Smooth muscle cell (in vitro differentiated cells): Measurements from ENCODE around the gene DEAF1. TPM values are rescaled to one million over a fixed set of nuclear protein-coding genes. Genes with fewer than 3 reads are reported as not detected.
"Not testable (repeated sequence)": the region's sequence is repeated elsewhere in the genome, so short reads cannot be mapped to it uniquely, and the experiment has no call there.

Experiments used
- DNase-seq: peaks from one replicate; lab custom pipeline; 2025; ENCODE audit not compliant: unreplicated experiment; lab: John Stamatoyannopoulos, UW
- H2AFZ ChIP-seq: fragments of 200-600 bp; sonication (generic); 2 replicates; pipeline ENCODE4 v1.6.0; 2016; ENCODE audit warnings: antibody characterized with exemption, low read depth, mild to moderate bottlenecking
- H3F3A ChIP-seq: fragments of 200-600 bp; sonication (generic); 2 replicates; pipeline ENCODE4 v1.6.0; 2017; ENCODE audit warnings: antibody characterized with exemption, low read depth
- H3K27ac ChIP-seq: fragments of 200-600 bp; sonication (generic); 2 replicates; pipeline ENCODE4 v1.5.1; 2016; ENCODE audit warnings: low read depth, mild to moderate bottlenecking
- H3K27me3 ChIP-seq: fragments of 200-600 bp; sonication (generic); 2 replicates; pipeline ENCODE4 v1.6.1; 2016; ENCODE audit warnings: low read depth, mild to moderate bottlenecking
- H3K36me3 ChIP-seq: fragments of 200-600 bp; sonication (generic); 2 replicates; pipeline ENCODE4 v1.5.1; 2016; ENCODE audit warnings: low read depth
- H3K4me1 ChIP-seq: fragments of 200-600 bp; sonication (generic); 2 replicates; pipeline ENCODE4 v1.5.1; 2016; ENCODE audit warnings: low read depth
- H3K4me2 ChIP-seq: fragments of 200-600 bp; sonication (generic); 2 replicates; pipeline ENCODE4 v1.6.0; 2016; ENCODE audit warnings: mild to moderate bottlenecking
- H3K4me3 ChIP-seq: fragments of 200-600 bp; sonication (generic); 2 replicates; pipeline ENCODE4 v1.5.1; 2016; ENCODE audit warnings: mild to moderate bottlenecking
- H3K79me2 ChIP-seq: fragments of 200-600 bp; sonication (generic); 2 replicates; pipeline ENCODE4 v1.6.0; 2016; ENCODE audit warnings: low read depth, mild to moderate bottlenecking
- H3K9ac ChIP-seq: fragments of 200-600 bp; sonication (generic); 2 replicates; pipeline ENCODE4 v1.6.0; 2016; ENCODE audit warnings: low read depth
- H3K9me3 ChIP-seq: fragments of 200-600 bp; sonication (generic); replicated peaks from 2 replicates; pipeline ENCODE4 v1.5.1; 2016; ENCODE audit warnings: low read depth
- H4K20me1 ChIP-seq: fragments of 200-600 bp; sonication (generic); 2 replicates; pipeline ENCODE4 v1.6.0; 2016; ENCODE audit warnings: low read depth
- WGBS: methylation state at CpG from one replicate; pipeline ENCODE4 v1.1.7; 2016; ENCODE audit warnings: low lambda C conversion rate; 5-methylcytosine and 5-hydroxymethylcytosine counted together
- polyA plus RNA-seq: library from polyadenylated mRNA; unstranded; fragments of >200 nt; fragmentation: Nextera tagmentation; extraction: Ambion mirVana; gene quantifications from 2 replicates; pipeline ENCODE4 v1.2.1, GENCODE V29; 2016
- total RNA-seq: library from RNA; depleted of rRNA; stranded (reverse); fragments of >200 nt; gene quantifications from 2 replicates; pipeline ENCODE4 v1.2.3, GENCODE V29; 2014
- TF ChIP-seq, protein P1 (sequence below): fragments of 200-600 bp; sonication (generic); IDR thresholded peaks from 2 replicates; pipeline ENCODE4 v1.5.1; 2017; ENCODE audit warnings: borderline replicate concordance, mild to moderate bottlenecking, antibody characterized with exemption; ENCODE audit not compliant: insufficient read depth, poor library complexity, severe bottlenecking

Gene DEAF1
- total and polyA plus RNA-seq, 2 experiments from 2014 or later = 18.7 to 39.2 TPM

DNA sequence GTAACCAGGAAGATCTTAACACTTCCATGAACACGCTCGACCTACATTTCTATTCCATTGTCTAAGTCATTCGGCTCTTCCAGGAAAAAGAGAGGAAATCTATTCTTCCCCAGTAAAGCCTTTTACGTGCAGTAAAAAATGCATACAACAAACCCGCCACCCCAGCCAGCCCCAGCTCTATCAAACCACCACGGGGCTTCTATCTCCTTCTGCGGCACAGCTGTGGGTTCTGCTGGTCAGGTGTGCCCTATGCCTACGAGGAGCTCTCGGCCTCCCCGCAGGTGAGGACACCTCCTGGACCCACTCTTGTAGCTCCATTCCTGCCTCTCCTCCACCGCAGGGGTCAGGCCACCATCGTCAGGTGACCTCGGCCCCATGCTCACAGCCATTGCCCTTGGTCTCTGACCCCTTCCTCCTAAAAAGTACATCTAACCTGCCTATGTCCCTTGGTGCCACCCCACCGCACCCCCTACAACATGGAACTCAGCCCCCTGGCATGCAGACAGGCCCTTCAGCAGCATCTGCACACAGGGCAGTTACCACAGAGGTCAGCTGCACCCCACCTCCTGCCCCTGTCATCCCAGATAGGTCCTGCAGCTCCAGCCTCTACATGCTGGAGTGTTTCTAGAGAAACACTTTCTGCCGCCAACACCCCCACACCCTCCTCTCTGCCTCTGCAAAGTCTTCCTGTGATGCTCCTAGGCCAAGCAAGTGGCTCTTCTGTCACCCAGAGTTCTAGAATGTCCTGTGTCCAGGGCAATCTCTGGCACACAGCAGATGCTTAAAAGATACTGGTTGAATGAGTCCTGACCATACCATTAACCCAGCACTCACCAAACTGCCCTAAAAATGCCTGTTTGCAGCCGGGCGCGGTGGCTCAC is 3.1 kb downstream of the DEAF1 start:
- DNase-seq = no peak
- H3K9me3 ChIP-seq = no peaks in the 10 kb centered on the region
- no peak overlapping the region for H3K4me3 ChIP-seq
- peaks cover 22% of the 10 kb centered on the region for H3K79me2 ChIP-seq
- peaks cover 10% of the 10 kb centered on the region for H3F3A ChIP-seq
- TF ChIP-seq, protein P1, sequence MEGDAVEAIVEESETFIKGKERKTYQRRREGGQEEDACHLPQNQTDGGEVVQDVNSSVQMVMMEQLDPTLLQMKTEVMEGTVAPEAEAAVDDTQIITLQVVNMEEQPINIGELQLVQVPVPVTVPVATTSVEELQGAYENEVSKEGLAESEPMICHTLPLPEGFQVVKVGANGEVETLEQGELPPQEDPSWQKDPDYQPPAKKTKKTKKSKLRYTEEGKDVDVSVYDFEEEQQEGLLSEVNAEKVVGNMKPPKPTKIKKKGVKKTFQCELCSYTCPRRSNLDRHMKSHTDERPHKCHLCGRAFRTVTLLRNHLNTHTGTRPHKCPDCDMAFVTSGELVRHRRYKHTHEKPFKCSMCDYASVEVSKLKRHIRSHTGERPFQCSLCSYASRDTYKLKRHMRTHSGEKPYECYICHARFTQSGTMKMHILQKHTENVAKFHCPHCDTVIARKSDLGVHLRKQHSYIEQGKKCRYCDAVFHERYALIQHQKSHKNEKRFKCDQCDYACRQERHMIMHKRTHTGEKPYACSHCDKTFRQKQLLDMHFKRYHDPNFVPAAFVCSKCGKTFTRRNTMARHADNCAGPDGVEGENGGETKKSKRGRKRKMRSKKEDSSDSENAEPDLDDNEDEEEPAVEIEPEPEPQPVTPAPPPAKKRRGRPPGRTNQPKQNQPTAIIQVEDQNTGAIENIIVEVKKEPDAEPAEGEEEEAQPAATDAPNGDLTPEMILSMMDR = no peak
- WGBS = 94% methylated on average over 18 of the region's 18 CpGs
- peaks cover 49% of the 10 kb centered on the region for H4K20me1 ChIP-seq
- H3K9ac ChIP-seq = no peak overlapping the region
- H3K36me3 ChIP-seq = no peaks in the 10 kb centered on the region
- no peak overlapping the region for H2AFZ ChIP-seq
- H3K4me2 ChIP-seq = no peak overlapping the region
- no peak overlapping the region for H3K27ac ChIP-seq
- no peaks in the 10 kb centered on the region for H3K27me3 ChIP-seq
- peaks cover 24% of the 10 kb centered on the region for H3K4me1 ChIP-seq

DNA sequence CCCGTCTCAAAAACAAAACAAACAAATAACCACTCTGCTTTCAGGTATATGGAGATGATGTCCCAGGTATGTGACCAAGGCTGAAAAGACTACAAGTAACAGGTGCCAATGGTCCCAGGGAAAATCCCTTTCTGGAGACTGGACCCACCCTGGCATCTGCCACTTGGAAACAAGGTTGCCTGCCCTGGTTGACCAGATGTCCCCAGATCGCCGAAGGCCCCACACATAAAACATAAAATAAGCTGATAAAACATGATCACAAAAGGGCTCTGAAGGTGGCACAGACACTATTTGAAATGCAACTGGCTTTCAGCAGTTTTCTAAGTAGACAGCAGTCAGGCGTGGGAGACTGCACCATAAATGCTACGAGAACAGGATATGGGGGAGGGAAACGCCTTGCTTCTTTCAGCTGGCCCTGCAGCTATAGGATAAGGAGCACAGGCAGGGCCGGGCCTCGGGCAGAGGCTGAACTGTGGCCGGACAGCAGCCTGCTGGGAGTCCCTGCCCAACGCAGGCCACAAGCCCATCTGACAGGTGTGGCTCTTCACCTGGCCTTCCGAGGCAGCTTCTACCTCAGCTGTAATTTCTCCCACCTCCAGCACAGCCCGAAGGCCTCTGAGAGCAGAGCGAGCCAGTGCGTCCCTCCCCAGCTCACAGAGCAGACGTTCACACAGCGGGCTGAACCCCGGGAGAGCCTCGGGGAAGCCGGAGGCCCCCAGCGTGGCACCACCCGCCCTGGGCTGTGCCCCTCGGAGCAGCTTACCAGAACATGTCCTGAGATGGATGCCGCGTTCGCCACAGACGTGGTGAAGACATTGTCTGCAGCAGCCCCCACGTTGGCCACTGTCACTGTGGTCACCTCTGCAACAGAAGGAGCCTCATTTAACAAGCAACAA is 4.0 kb downstream of the DEAF1 start:
- Histone ChIP-seq H3F3A (peaks cover 2% of the 10 kb centered on the region), H2AFZ (no peak overlapping the region), H4K20me1 (peaks cover 48% of the 10 kb centered on the region), H3K79me2 (peaks cover 14% of the 10 kb centered on the region), H3K9me3 (no peaks in the 10 kb centered on the region), H3K9ac (no peak overlapping the region), H3K27me3 (no peaks in the 10 kb centered on the region), H3K4me1 (peaks cover 19% of the 10 kb centered on the region), H3K36me3 (no peaks in the 10 kb centered on the region), H3K4me3 (no peak overlapping the region), H3K27ac (no peak overlapping the region), H3K4me2 (no peak overlapping the region)
- WGBS = 82% methylated on average over 27 of the region's 27 CpGs
- TF ChIP-seq, protein P1 = no peak
- no peak for DNase-seq

- Histone ChIP-seq H3K4me1 (peaks cover 19% of the 10 kb centered on the region), H4K20me1 (peaks cover 48% of the 10 kb centered on the region), H3K79me2 (peaks cover 14% of the 10 kb centered on the region)
- not testable (repeated sequence) for H3K27me3 ChIP-seq, H3K27ac ChIP-seq, H3K36me3 ChIP-seq, H3K4me3 ChIP-seq, H2AFZ ChIP-seq, H3K4me2 ChIP-seq, H3K9ac ChIP-seq, H3F3A ChIP-seq, DNase-seq, H3K9me3 ChIP-seq
- WGBS = 98% methylated on average over 3 of the region's 3 CpGs
Measured at GRCh38 chr11:690244-690643, 4.8 kb downstream of the DEAF1 start.

DNA sequence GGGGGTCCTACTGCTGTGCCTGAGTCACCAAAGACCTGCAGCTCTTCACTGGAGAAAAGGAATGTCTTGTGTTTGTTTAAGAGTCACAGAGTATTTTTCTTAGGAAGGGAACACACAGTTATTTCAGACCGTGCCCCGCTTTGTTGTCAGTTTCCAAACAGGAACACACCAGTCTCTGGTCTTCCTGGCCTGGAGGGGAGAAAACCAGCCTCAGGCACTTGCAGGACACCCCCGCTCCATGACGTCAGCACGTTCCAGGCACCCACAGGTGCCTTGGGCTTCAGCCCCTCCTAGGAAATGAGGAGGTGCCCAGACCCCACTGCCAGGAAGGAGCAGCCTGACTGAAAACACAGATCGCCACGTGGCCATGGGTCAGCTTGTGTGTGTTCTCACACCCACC is 5.4 kb downstream of the DEAF1 start:
- 94% methylated on average over 7 of the region's 7 CpGs for WGBS

More for the DNA sequence above, 5.4 kb downstream of the DEAF1 start:
- no peaks in the 10 kb centered on the region for H3K36me3 ChIP-seq
- H4K20me1 ChIP-seq = peaks cover 48% of the 10 kb centered on the region
- no peak overlapping the region for H2AFZ ChIP-seq
- no peak for DNase-seq
- H3K4me2 ChIP-seq = no peak overlapping the region
- H3K79me2 ChIP-seq = peaks cover 14% of the 10 kb centered on the region
- TF ChIP-seq, protein P1 = no peak
- no peaks in the 10 kb centered on the region for H3K27me3 ChIP-seq
- peaks cover 19% of the 10 kb centered on the region for H3K4me1 ChIP-seq
- H3K9me3 ChIP-seq = no peaks in the 10 kb centered on the region
- H3K9ac ChIP-seq = no peak overlapping the region
- no peaks in the 10 kb centered on the region for H3F3A ChIP-seq
- H3K4me3 ChIP-seq = no peak overlapping the region
- H3K27ac ChIP-seq = no peak overlapping the region
